Endometrial microvascular endothelial cells (primary cell): ENCODE data around the gene NRXN3. TPM values are rescaled to one million over a fixed set of nuclear protein-coding genes. Genes with fewer than 3 reads are reported as not detected.

Experiments used
- in situ Hi-C: cut with HindIII; loops from 2 replicates; pipeline ENCODE4 v1.10.0; 2017; ENCODE audit warnings: low sequenced_read_pairs, low pct_unique_long_range_greater_than_20kb; ENCODE audit errors: inconsistent ontology term
- total RNA-seq: library from RNA; depleted of rRNA; stranded (reverse); fragments of >200 nt; gene quantifications from one replicate; pipeline ENCODE4 v1.2.3, GENCODE V29; 2015; ENCODE audit errors: inconsistent ontology term

NRXN3 gene
- total RNA-seq, 1 donor from 2014 or later = 0.09 TPM

GRCh38 chr14:78710963-78711362 lies 540.8 kb downstream of the NRXN3 start:
- in situ Hi-C loops = no loop called here

- in situ Hi-C loops = no loop called here
These were observed 543.5 kb downstream of the NRXN3 start for GRCh38 chr14:78713716-78714115.

- in situ Hi-C loops = no loop called here
These were observed 544.5 kb downstream of the NRXN3 start for GRCh38 chr14:78714711-78715110.

- in situ Hi-C loops = no loop called here
These were observed 551.7 kb downstream of the NRXN3 start for GRCh38 chr14:78721756-78722480.

GRCh38 chr14:78725086-78725485 lies 554.9 kb downstream of the NRXN3 start:
- in situ Hi-C loops = no loop called here

- in situ Hi-C loops = no loop called here
These were observed 566.9 kb downstream of the NRXN3 start for GRCh38 chr14:78737116-78737515.

GRCh38 chr14:78737601-78738000 lies 567.4 kb downstream of the NRXN3 start:
- in situ Hi-C loops = no loop called here

- in situ Hi-C loops = no loop called here
These were observed 576.0 kb downstream of the NRXN3 start for GRCh38 chr14:78746086-78746595.

- in situ Hi-C loops = no loop called here
These were observed 577.6 kb downstream of the NRXN3 start for GRCh38 chr14:78747813-78748212.

GRCh38 chr14:78752518-78753188 lies 582.5 kb downstream of the NRXN3 start:
- in situ Hi-C loops = no loop called here

GRCh38 chr14:78754059-78754458 lies 583.9 kb downstream of the NRXN3 start:
- in situ Hi-C loops = no loop called here

- in situ Hi-C loops = no loop called here
These were observed 588.2 kb downstream of the NRXN3 start for GRCh38 chr14:78758333-78758732.

- in situ Hi-C loops = no loop called here
These were observed 592.2 kb downstream of the NRXN3 start for GRCh38 chr14:78762331-78762730.

- in situ Hi-C loops = no loop called here
These were observed 593.6 kb downstream of the NRXN3 start for GRCh38 chr14:78763746-78764145.

- in situ Hi-C loops = no loop called here
These were observed 594.1 kb downstream of the NRXN3 start for GRCh38 chr14:78764240-78764639.

- in situ Hi-C loops = no loop called here
These were observed 594.5 kb downstream of the NRXN3 start for GRCh38 chr14:78764645-78765044.

- in situ Hi-C loops = no loop called here
These were observed 597.3 kb downstream of the NRXN3 start for GRCh38 chr14:78767436-78767835.

- in situ Hi-C loops = no loop called here
These were observed 612.4 kb downstream of the NRXN3 start for GRCh38 chr14:78782551-78782950.

- in situ Hi-C loops = no loop called here
These were observed 615.1 kb downstream of the NRXN3 start for GRCh38 chr14:78785265-78785664.
